Activated CD4-positive, CD25-positive, alpha-beta regulatory T cell (primary cell): ENCODE data around the gene TSPAN32.
A peak's percentile ranks its signal among the peaks of the same experiment; 100 is the strongest.

Experiments used
- DNase-seq, 4 experiments: peaks; one replicate each; lab custom pipeline; 2025; lab: John Stamatoyannopoulos, UW

The TSPAN32 gene

GRCh38 chr11:2301631-2302305 is at the start of gene TSPAN32, which contains the start of gene C11orf21:
Gene TSPAN32 (plus strand): TSS chr11:2302013. CDS start chr11:2302150, 137 bp downstream.
Gene C11orf21 (minus strand): TSS chr11:2301918. CDS start chr11:2301808, 110 bp downstream.
- DNase-seq, result peak in 2 of 4 experiments; percentile 39 to 48

- no peak for DNase-seq
Observed at GRCh38 chr11:2252018-2252417, 49.8 kb upstream of the TSPAN32 start.

GRCh38 chr11:2256293-2256913 is 45.4 kb upstream of the TSPAN32 start:
- DNase-seq, result no peak

- no peak for DNase-seq
Observed at GRCh38 chr11:2256951-2257700, 44.7 kb upstream of the TSPAN32 start.

- no peak for DNase-seq
Observed at GRCh38 chr11:2258501-2259465, 43.0 kb upstream of the TSPAN32 start.

- DNase-seq, result no peak
Observed at GRCh38 chr11:2259466-2259830, 42.4 kb upstream of the TSPAN32 start.

GRCh38 chr11:2259897-2260451 is 41.8 kb upstream of the TSPAN32 start:
- no peak for DNase-seq

GRCh38 chr11:2260491-2261364 is 41.1 kb upstream of the TSPAN32 start:
- DNase-seq, result no peak

GRCh38 chr11:2261436-2262230 is 40.2 kb upstream of the TSPAN32 start:
- DNase-seq, result no peak

- DNase-seq, result no peak
Observed at GRCh38 chr11:2262301-2263070, 39.3 kb upstream of the TSPAN32 start.

- no peak for DNase-seq
Observed at GRCh38 chr11:2263071-2263565, 38.7 kb upstream of the TSPAN32 start.

GRCh38 chr11:2263724-2264360 is 38.0 kb upstream of the TSPAN32 start:
- no peak for DNase-seq

GRCh38 chr11:2264366-2265053 is 37.3 kb upstream of the TSPAN32 start:
- no peak for DNase-seq

- DNase-seq, result no peak
Observed at GRCh38 chr11:2265396-2265795, 36.4 kb upstream of the TSPAN32 start.

- no peak for DNase-seq
Observed at GRCh38 chr11:2265854-2266585, 35.8 kb upstream of the TSPAN32 start.

- DNase-seq, result no peak
Observed at GRCh38 chr11:2266586-2267305, 35.1 kb upstream of the TSPAN32 start.
